Duodenal mucosa (tissue), 2 donors: ENCODE data around the gene GYPB.
"Not testable (repeated sequence)": the region's sequence is repeated elsewhere in the genome, so short reads cannot be mapped to it uniquely, and the experiment has no call there.

Experiments
- H3K27ac ChIP-seq: one replicate; pipeline ENCODE4 v1.7.0; 2013; ENCODE audit warnings: low read depth, low read length
- H3K27me3 ChIP-seq, 2 donors: one replicate each; pipeline ENCODE4 v1.7.0; 2013; ENCODE audit warnings: low read length in 2 of 2, control low read depth in 1 of 2; ENCODE audit not compliant: insufficient read depth in 2 of 2, control insufficient read depth in 1 of 2
- H3K36me3 ChIP-seq, 2 donors: one replicate each; pipeline ENCODE4 v1.7.0; 2013; ENCODE audit warnings: low read length in 2 of 2, control low read depth in 1 of 2; ENCODE audit not compliant: insufficient read depth in 2 of 2, control insufficient read depth in 1 of 2
- H3K4me1 ChIP-seq, 2 donors: one replicate each; pipeline ENCODE4 v1.7.0; 2013; ENCODE audit warnings: low read length in 2 of 2, control low read depth in 1 of 2; ENCODE audit not compliant: insufficient read depth in 2 of 2, control insufficient read depth in 1 of 2
- H3K4me3 ChIP-seq, 2 donors: one replicate each; pipeline ENCODE4 v1.7.0; 2013; ENCODE audit warnings: low read length in 2 of 2, low read depth in 1 of 2
- H3K9ac ChIP-seq, 2 donors: one replicate each; pipeline ENCODE4 v1.7.0; 2013; ENCODE audit warnings: low read length in 2 of 2, low read depth in 1 of 2
- H3K9me3 ChIP-seq, 2 donors: one replicate each; pipeline ENCODE4 v1.7.0; 2013; ENCODE audit warnings: low read length in 2 of 2, control low read depth in 1 of 2; ENCODE audit not compliant: control insufficient read depth in 1 of 2

Gene GYPB

GRCh38 chr4:143991761-143992160, 27.4 kb downstream of the GYPB start:
- not testable (repeated sequence) for H3K27me3 ChIP-seq, H3K9me3 ChIP-seq, H3K9ac ChIP-seq, H3K27ac ChIP-seq, H3K36me3 ChIP-seq, H3K4me3 ChIP-seq, H3K4me1 ChIP-seq

- H3K9ac ChIP-seq, H3K27me3 ChIP-seq, H3K4me1 ChIP-seq: not testable (repeated sequence)
Measured at GRCh38 chr4:143990717-143991116, 28.5 kb downstream of the GYPB start.

GRCh38 chr4:143986180-143986579, 33.0 kb downstream of the GYPB start:
- H3K36me3 ChIP-seq: no peaks in the 10 kb centered on the region
- no peak overlapping the region for H3K9ac ChIP-seq
- no peaks in the 10 kb centered on the region for H3K4me1 ChIP-seq

More at GRCh38 chr4:143990717-143991116, 28.5 kb downstream of the GYPB start:
- H3K4me3 ChIP-seq, H3K9me3 ChIP-seq, H3K27ac ChIP-seq, H3K36me3 ChIP-seq: not testable (repeated sequence)

GRCh38 chr4:143980776-143981175, 38.4 kb downstream of the GYPB start:
- H3K4me1 ChIP-seq, H3K4me3 ChIP-seq, H3K27me3 ChIP-seq, H3K36me3 ChIP-seq, H3K9ac ChIP-seq, H3K9me3 ChIP-seq, H3K27ac ChIP-seq: not testable (repeated sequence)

More at GRCh38 chr4:143986180-143986579, 33.0 kb downstream of the GYPB start:
- H3K4me3 ChIP-seq: no peak overlapping the region
- no peak overlapping the region for H3K27ac ChIP-seq
- H3K27me3 ChIP-seq: no peaks in the 10 kb centered on the region
- no peaks in the 10 kb centered on the region for H3K9me3 ChIP-seq

- H3K9me3 ChIP-seq, H3K9ac ChIP-seq, H3K36me3 ChIP-seq, H3K27ac ChIP-seq, H3K27me3 ChIP-seq, H3K4me3 ChIP-seq, H3K4me1 ChIP-seq: not testable (repeated sequence)
Measured at GRCh38 chr4:143975527-143975926, 43.7 kb downstream of the GYPB start.

- H3K36me3 ChIP-seq, H3K27ac ChIP-seq, H3K4me1 ChIP-seq, H3K27me3 ChIP-seq, H3K9me3 ChIP-seq, H3K9ac ChIP-seq, H3K4me3 ChIP-seq: not testable (repeated sequence)
Measured at GRCh38 chr4:143974021-143974420, 45.2 kb downstream of the GYPB start.

GRCh38 chr4:143961075-143961474, 58.1 kb downstream of the GYPB start:
- no peak overlapping the region for H3K27ac ChIP-seq
- H3K9me3 ChIP-seq: no peaks in the 10 kb centered on the region
- no peak overlapping the region for H3K4me3 ChIP-seq
- no peaks in the 10 kb centered on the region for H3K36me3 ChIP-seq
- H3K27me3 ChIP-seq: no peaks in the 10 kb centered on the region
- H3K9ac ChIP-seq: no peak overlapping the region
- H3K4me1 ChIP-seq: no peaks in the 10 kb centered on the region

- not testable (repeated sequence) for H3K9ac ChIP-seq, H3K36me3 ChIP-seq, H3K27ac ChIP-seq, H3K9me3 ChIP-seq, H3K4me1 ChIP-seq, H3K27me3 ChIP-seq, H3K4me3 ChIP-seq
Measured at GRCh38 chr4:143955306-143955705, 63.9 kb downstream of the GYPB start.

GRCh38 chr4:143951458-143951972, 67.7 kb downstream of the GYPB start:
- not testable (repeated sequence) for H3K36me3 ChIP-seq, H3K4me1 ChIP-seq, H3K9me3 ChIP-seq, H3K4me3 ChIP-seq, H3K9ac ChIP-seq, H3K27me3 ChIP-seq, H3K27ac ChIP-seq

GRCh38 chr4:143950967-143951366, 68.2 kb downstream of the GYPB start:
- H3K9ac ChIP-seq, H3K4me3 ChIP-seq, H3K27me3 ChIP-seq, H3K9me3 ChIP-seq, H3K27ac ChIP-seq, H3K36me3 ChIP-seq, H3K4me1 ChIP-seq: not testable (repeated sequence)

GRCh38 chr4:143950185-143950584, 69.0 kb downstream of the GYPB start:
- H3K36me3 ChIP-seq, H3K9ac ChIP-seq, H3K27ac ChIP-seq, H3K4me3 ChIP-seq, H3K4me1 ChIP-seq, H3K27me3 ChIP-seq, H3K9me3 ChIP-seq: not testable (repeated sequence)
